SK-N-MC (cell line): Measurements from ENCODE around the gene PPP6R3.

Experiments used
- DNase-seq: peaks from one replicate; pipeline ENCODE4 v3.0.0-alpha.2; 2011; ENCODE audit warnings: low read depth, low spot score
- H3K27ac ChIP-seq: fragments of 200-600 bp; sonication (generic); 2 replicates; pipeline ENCODE4 v1.5.1; 2016; ENCODE audit warnings: mixed run types
- H3K36me3 ChIP-seq: fragments of 200-600 bp; sonication (generic); 2 replicates; pipeline ENCODE4 v1.6.1; 2017; ENCODE audit warnings: antibody characterized with exemption, low read length, mixed read lengths; ENCODE audit not compliant: insufficient read depth
- H3K4me3 ChIP-seq: fragments of 200-600 bp; sonication (generic); 2 replicates; pipeline ENCODE4 v1.5.1; 2016
- H3K9ac ChIP-seq: fragments of 200-600 bp; sonication (generic); 2 replicates; pipeline ENCODE4 v1.8.0; 2017; ENCODE audit warnings: mixed run types, mixed read lengths; ENCODE audit not compliant: insufficient read length
- H3K9me3 ChIP-seq: fragments of 200-600 bp; sonication (generic); 2 replicates; pipeline ENCODE4 v1.6.1; 2017; ENCODE audit warnings: low read depth, mild to moderate bottlenecking, antibody characterized with exemption, low read length, moderate library complexity, mixed read lengths
- EZH2 ChIP-seq: fragments of 200-600 bp; sonication (generic); IDR thresholded peaks from one replicate; pipeline ENCODE4 v1.6.1; 2017; ENCODE audit warnings: antibody characterized with exemption
- FOXP2 ChIP-seq: optimal IDR thresholded peaks from 2 replicates; pipeline ENCODE3; 2011; ENCODE audit warnings: mild to moderate bottlenecking, moderate library complexity; ENCODE audit not compliant: insufficient read depth; ENCODE audit errors: extremely low read length, control extremely low read depth
- POLR2AphosphoS5 ChIP-seq: IDR thresholded peaks from 2 replicates; pipeline ENCODE4 v1.6.1; 2012; ENCODE audit warnings: mild to moderate bottlenecking, low read depth, low read length, borderline replicate concordance

The PPP6R3 gene

GRCh38 chr11:68420171-68420570 is 40.4 kb upstream of the PPP6R3 start:
- Histone ChIP-seq H3K36me3 (peaks cover 31% of the 10 kb centered on the region; the same call in 1 of the 2 replicates), H3K27ac (no peak overlapping the region), H3K9ac (no peak overlapping the region), H3K9me3 (no peaks in the 10 kb centered on the region), H3K4me3 (no peak overlapping the region)
- DNase-seq = no peak
- TF ChIP-seq FOXP2 = no peak
- TF ChIP-seq EZH2 = no peak
- TF ChIP-seq POLR2AphosphoS5 = no peak

- H3K9me3 ChIP-seq = no peaks in the 10 kb centered on the region
- H3K27ac ChIP-seq = no peak overlapping the region
- H3K9ac ChIP-seq = no peak overlapping the region
- TF ChIP-seq POLR2AphosphoS5 (no peak), EZH2 (no peak), FOXP2 (no peak)
- peaks cover 49% of the 10 kb centered on the region for H3K36me3 ChIP-seq
- no peak for DNase-seq
- no peak overlapping the region for H3K4me3 ChIP-seq
These were observed 37.1 kb upstream of the PPP6R3 start for GRCh38 chr11:68423481-68423880.

- Histone ChIP-seq H3K36me3 (peaks cover 55% of the 10 kb centered on the region), H3K27ac (no peak overlapping the region), H3K9me3 (peaks cover under 1% of the 10 kb centered on the region; the same call in 1 of the 2 replicates), H3K9ac (no peak overlapping the region), H3K4me3 (no peak overlapping the region)
- no peak for TF ChIP-seq EZH2
- TF ChIP-seq POLR2AphosphoS5 = no peak
- TF ChIP-seq FOXP2 = no peak
- no peak for DNase-seq
These were observed 36.4 kb upstream of the PPP6R3 start for GRCh38 chr11:68424101-68424632.

GRCh38 chr11:68424981-68425865 is 35.3 kb upstream of the PPP6R3 start:
- no peak for DNase-seq
- H3K27ac ChIP-seq = no peak overlapping the region
- peaks cover 5% of the 10 kb centered on the region; the same call in 1 of the 2 replicates for H3K9me3 ChIP-seq
- TF ChIP-seq FOXP2 = no peak
- TF ChIP-seq EZH2 = no peak
- TF ChIP-seq POLR2AphosphoS5 = no peak
- peaks cover 59% of the 10 kb centered on the region for H3K36me3 ChIP-seq
- no peak overlapping the region for H3K9ac ChIP-seq
- no peak overlapping the region for H3K4me3 ChIP-seq

- TF ChIP-seq POLR2AphosphoS5 (no peak), FOXP2 (no peak), EZH2 (no peak)
- H3K27ac ChIP-seq = no peak overlapping the region
- DNase-seq = no peak
- peaks cover 64% of the 10 kb centered on the region for H3K36me3 ChIP-seq
- H3K9me3 ChIP-seq = peaks cover 5% of the 10 kb centered on the region; the same call in 1 of the 2 replicates
- no peak overlapping the region for H3K4me3 ChIP-seq
- H3K9ac ChIP-seq = no peak overlapping the region
These were observed 34.6 kb upstream of the PPP6R3 start for GRCh38 chr11:68425866-68426380.

GRCh38 chr11:68429661-68430060 is 30.9 kb upstream of the PPP6R3 start:
- no peak overlapping the region for H3K4me3 ChIP-seq
- TF ChIP-seq EZH2 (no peak), FOXP2 (no peak), POLR2AphosphoS5 (no peak)
- no peak for DNase-seq
- no peak overlapping the region for H3K9ac ChIP-seq
- no peak overlapping the region for H3K27ac ChIP-seq
- peaks cover 5% of the 10 kb centered on the region; the same call in 1 of the 2 replicates for H3K9me3 ChIP-seq
- H3K36me3 ChIP-seq = peaks cover 59% of the 10 kb centered on the region

- Histone ChIP-seq H3K36me3 (peaks cover 52% of the 10 kb centered on the region), H3K9me3 (peaks cover 5% of the 10 kb centered on the region; the same call in 1 of the 2 replicates), H3K9ac (no peak overlapping the region), H3K27ac (no peak overlapping the region), H3K4me3 (no peak overlapping the region)
- TF ChIP-seq EZH2 (no peak), POLR2AphosphoS5 (no peak), FOXP2 (no peak)
- no peak for DNase-seq
These were observed 30.2 kb upstream of the PPP6R3 start for GRCh38 chr11:68430384-68430783.

- no peak for DNase-seq
- no peak overlapping the region for H3K4me3 ChIP-seq
These were observed 29.8 kb upstream of the PPP6R3 start for GRCh38 chr11:68430801-68431200.

More at GRCh38 chr11:68430801-68431200, 29.8 kb upstream of the PPP6R3 start:
- Histone ChIP-seq H3K9me3 (peaks cover 5% of the 10 kb centered on the region; the same call in 1 of the 2 replicates), H3K27ac (no peak overlapping the region), H3K36me3 (peaks cover 48% of the 10 kb centered on the region), H3K9ac (no peak overlapping the region)
- TF ChIP-seq POLR2AphosphoS5 (no peak), FOXP2 (no peak), EZH2 (no peak)
